AG04450 (cell line): Measurements from ENCODE around the gene HOXB8. TPM values are rescaled to one million over a fixed set of nuclear protein-coding genes. Genes with fewer than 3 reads are reported as not detected.

Experiments
- CTCF ChIA-PET: fragments of 300-600, 350-600 bp; formaldehyde crosslinking; extraction: SDS; loops from one replicate; lab custom pipeline; 2022; ENCODE audit warnings: antibody characterized with exemption, inconsistent platforms; lab: Charles Lee
- POLR2A ChIA-PET: fragments of 350-600 bp; formaldehyde crosslinking; extraction: SDS; loops from one replicate; lab custom pipeline; 2021; ENCODE audit warnings: antibody characterized with exemption, inconsistent platforms; lab: Yijun Ruan, JAX
- DNase-seq: peaks from one replicate; pipeline ENCODE4 v3.0.0-alpha.2; 2011; ENCODE audit warnings: low read depth, low spot score
- H3K27ac ChIP-seq: one replicate; pipeline ENCODE4 v1.5.1; 2012; ENCODE audit warnings: low read depth, low read length, control low read depth
- H3K27me3 ChIP-seq: one replicate; pipeline ENCODE4 v1.6.0; 2012; ENCODE audit warnings: low read length; ENCODE audit not compliant: control insufficient read depth, insufficient read depth
- H3K4me3 ChIP-seq: 2 replicates; pipeline ENCODE4 v1.5.1; 2011; ENCODE audit warnings: mild to moderate bottlenecking, low read depth, low read length, control low read depth
- H3K9me3 ChIP-seq: 2 replicates; pipeline ENCODE4 v1.5.1; 2012; ENCODE audit warnings: low read length; ENCODE audit not compliant: control insufficient read depth, insufficient read depth
- CTCF ChIP-seq: IDR thresholded peaks from 2 replicates; pipeline ENCODE4 v1.5.1; 2011; ENCODE audit warnings: low read depth, low read length, control low read depth, inconsistent platforms
- polyA plus RNA-seq: library from polyadenylated mRNA; depleted of rRNA; stranded (reverse); fragments of >200 nt; gene quantifications from 2 replicates; pipeline ENCODE4 v1.2.3, GENCODE V29; 2011

HOXB8 gene
- polyA plus RNA-seq, 1 experiment: 0.97 TPM

DNA sequence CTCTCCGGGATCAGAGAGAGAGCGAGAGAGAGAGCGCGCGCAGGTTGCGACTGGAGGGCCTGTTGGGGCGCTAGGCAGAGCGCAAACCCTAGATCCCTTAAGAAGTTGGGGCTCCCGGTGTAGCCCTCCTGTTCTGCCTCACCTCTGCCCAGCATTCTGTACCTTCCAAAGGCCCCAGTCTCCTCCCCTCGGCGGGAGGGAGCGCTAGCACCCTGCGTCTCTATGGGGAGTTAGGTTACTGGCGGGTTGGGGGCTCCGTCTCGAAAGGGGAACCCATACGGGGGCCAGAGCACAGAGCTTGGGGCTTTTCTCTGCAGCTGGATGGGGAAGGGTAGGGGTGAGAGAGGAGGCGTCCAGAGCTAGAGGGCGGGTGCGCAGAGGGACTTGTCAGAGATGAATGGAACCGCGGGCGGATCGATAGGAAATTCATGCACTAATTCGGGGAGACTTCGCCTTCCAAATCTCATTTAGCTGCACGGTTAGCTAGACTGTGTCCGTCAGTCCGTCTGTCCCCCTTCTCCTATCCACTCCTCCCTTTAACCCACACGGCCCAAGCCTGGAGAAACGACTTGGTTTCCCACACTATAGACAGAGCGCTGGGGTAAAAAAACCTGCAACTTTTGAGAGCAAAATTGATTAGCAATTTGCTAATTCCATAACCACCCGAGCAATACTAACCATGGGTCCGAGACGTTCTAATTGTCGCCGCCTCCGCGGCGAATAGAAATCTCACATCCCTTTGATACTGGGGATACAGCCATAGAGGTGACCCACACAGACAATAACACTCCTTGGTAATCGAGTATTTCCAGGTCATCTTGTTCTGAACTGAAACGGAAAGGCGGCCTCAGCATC, 36.2 kb downstream of the HOXB8 start:
- no peak for DNase-seq
- ChIA-PET CTCF (interaction anchor here (1.0 to 1.1 kb wide), 2 partner anchors 9 to 14 kb away, joined by 3 to 4 read pairs; partner anchors contain the start of gene HOXB5), POLR2A (interaction anchor here (1.0 to 2.2 kb wide), 3 partner anchors 10 to 37 kb away, joined by 3 to 10 read pairs (median 5); no protein-coding TSS in a partner anchor)
- H3K4me3 ChIP-seq: peak overlapping the region; percentile 90
- H3K9me3 ChIP-seq: no peaks in the 10 kb centered on the region; the same call in 1 of the 2 replicates
- H3K27me3 ChIP-seq: no peaks in the 10 kb centered on the region
- H3K27ac ChIP-seq: peak overlapping the region; percentile 98
- TF ChIP-seq CTCF: no peak

GRCh38 chr17:48577946-48578615, 37.0 kb downstream of the HOXB8 start, which contains the start of gene HOXB4:
Gene HOXB4, minus strand, starts transcription at chr17:48578350. Its CDS starts 31 bp downstream, at chr17:48578319.
- peak within 1 kb of the TSS; percentile 98 for H3K27ac ChIP-seq
- H3K27me3 ChIP-seq: no peaks in the 10 kb centered on the region
- no peak for TF ChIP-seq CTCF
- POLR2A ChIA-PET: interaction anchor here (0.9 to 2.2 kb wide), 5 partner anchors 9 to 37 kb away, joined by 3 to 10 read pairs (median 5); no protein-coding TSS in a partner anchor
- no peak for DNase-seq
- peak within 1 kb of the TSS; percentile 90 for H3K4me3 ChIP-seq
- CTCF ChIA-PET: interaction anchor here (1.0 to 1.1 kb wide), 2 partner anchors 10 to 15 kb away, joined by 3 to 4 read pairs; partner anchors contain the start of gene HOXB5
- no peaks in the 10 kb centered on the region; the same call in 1 of the 2 replicates for H3K9me3 ChIP-seq

- ChIA-PET CTCF (no interaction called here), POLR2A (interaction anchor here (0.5 to 3.1 kb wide), 7 partner anchors 8 to 548 kb away, joined by 3 to 11 read pairs (median 4); no protein-coding TSS in a partner anchor)
- no peaks in the 10 kb centered on the region for H3K27me3 ChIP-seq
- TF ChIP-seq CTCF: no peak
- H3K9me3 ChIP-seq: no peaks in the 10 kb centered on the region; the same call in 1 of the 2 replicates
- no peak for DNase-seq
- H3K4me3 ChIP-seq: peak overlapping the region; percentile 90
- peak overlapping the region; percentile 91 for H3K27ac ChIP-seq
Observed at GRCh38 chr17:48577330-48577945, 37.7 kb downstream of the HOXB8 start.

DNA sequence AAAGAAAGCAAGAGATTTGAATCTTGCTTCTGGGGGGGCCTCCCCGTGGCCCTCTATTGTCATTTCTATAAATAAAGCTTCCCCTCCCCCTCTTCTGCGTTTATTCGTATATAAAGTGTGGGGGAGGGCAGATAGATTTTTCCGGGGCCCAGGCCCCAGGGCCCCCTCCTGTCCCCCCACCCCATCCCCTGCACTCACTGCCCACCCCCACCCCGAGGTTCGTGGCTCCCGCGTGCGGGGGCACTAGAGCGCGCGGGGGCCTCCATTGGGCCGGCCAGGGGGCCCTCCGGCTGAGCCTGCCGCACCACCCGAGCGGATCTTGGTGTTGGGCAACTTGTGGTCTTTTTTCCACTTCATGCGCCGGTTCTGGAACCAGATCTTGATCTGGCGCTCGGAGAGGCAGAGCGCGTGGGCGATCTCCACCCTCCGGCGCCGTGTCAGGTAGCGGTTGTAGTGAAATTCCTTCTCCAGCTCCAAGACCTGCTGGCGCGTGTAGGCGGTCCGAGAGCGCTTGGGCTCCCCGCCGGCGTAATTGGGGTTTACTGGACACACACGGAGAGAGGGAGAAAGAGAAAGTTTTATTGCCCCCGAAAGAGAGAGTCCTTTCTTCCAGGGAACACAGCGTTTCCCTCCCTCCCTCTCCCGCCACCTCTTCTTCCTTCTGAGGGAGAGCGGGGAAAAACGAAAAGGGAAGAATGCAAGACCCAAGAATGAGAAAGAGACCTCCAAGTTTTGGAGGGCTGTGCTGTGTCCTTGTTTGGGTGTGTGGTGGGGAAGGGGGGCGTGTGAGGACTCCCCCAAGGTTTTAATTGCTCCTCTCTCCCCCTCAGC, 38.4 kb downstream of the HOXB8 start:
- peak overlapping the region; percentile 90 for H3K4me3 ChIP-seq
- no peak for DNase-seq
- H3K27ac ChIP-seq: peak overlapping the region; percentile 91
- TF ChIP-seq CTCF: no peak
- no peaks in the 10 kb centered on the region for H3K9me3 ChIP-seq
- H3K27me3 ChIP-seq: no peaks in the 10 kb centered on the region
- CTCF ChIA-PET: interaction anchor here (0.7 kb wide), 1 partner anchor 231 kb away, joined by 4 read pairs; no protein-coding TSS in a partner anchor
- POLR2A ChIA-PET: interaction anchor here (0.8 to 3.1 kb wide), 7 partner anchors 9 to 37 kb away, joined by 3 to 11 read pairs (median 3); no protein-coding TSS in a partner anchor
